ENCODE results near the gene OPCML. TPM values are rescaled to one million over a fixed set of nuclear protein-coding genes. Genes with fewer than 3 reads are reported as not detected.

Gene OPCML
- total RNA-seq, 1 experiment from 2014 or later = not detected

GRCh38 chr11:133176748-133177147, 355.6 kb downstream of the OPCML start:
- Histone ChIP-seq H3K4me2 (ENCODE audit: low read length) (no peak overlapping the region), H4K20me1 (ENCODE audit: low read length) (no peaks in the 10 kb centered on the region), H3K9me2 (replicated peaks; ENCODE audit: low read length) (no peaks in the 10 kb centered on the region), H3K4me1 (ENCODE audit: insufficient read depth, low read length) (no peaks in the 10 kb centered on the region), H3F3A (ENCODE audit: low read length, unreplicated experiment) (no peaks in the 10 kb centered on the region), H3K27me3 (ENCODE audit: low read length) (no peaks in the 10 kb centered on the region), H2AFZ (ENCODE audit: low read length) (no peak overlapping the region), H3K9me3 (ENCODE audit: low read length) (peaks cover 24% of the 10 kb centered on the region), H3K79me2 (ENCODE audit: low read length) (no peaks in the 10 kb centered on the region), H3K36me3 (ENCODE audit: low read depth, low read length) (no peaks in the 10 kb centered on the region), H3K9ac (ENCODE audit: low read length) (no peak overlapping the region), H3K4me3 (ENCODE audit: low read length) (no peak overlapping the region), H3K27ac (ENCODE audit: low read length) (no peak overlapping the region)
- no TSS peak for BruUV-seq (replicated peaks)
- intact Hi-C loops (cut with micrococcal nuclease) = no loop called here
- ATAC-seq (no peak), DNase-seq (no peak)
- no peak for TF ChIP-seq EZH2phosphoT487 (IDR thresholded peaks at IDR 0.05; ENCODE audit: borderline replicate concordance, low read length)
- no peak for TF ChIP-seq EZH2 (IDR thresholded peaks at IDR 0.05; ENCODE audit: low read length, unreplicated experiment)
- no peak for TF ChIP-seq CTCF (conservative IDR thresholded peaks at IDR 0.05; ENCODE audit: low read depth, low read length)
- ChIA-PET POLR2A (ENCODE audit: unreplicated experiment) (no interaction called here), CTCF (no interaction called here)

GRCh38 chr11:133175103-133175502, 357.2 kb downstream of the OPCML start:
- no peaks in the 10 kb centered on the region for H4K20me1 ChIP-seq (ENCODE audit: low read length)
- H3K9ac ChIP-seq (ENCODE audit: low read length) = no peak overlapping the region
- no peak overlapping the region for H3K4me2 ChIP-seq (ENCODE audit: low read length)
- no peaks in the 10 kb centered on the region for H3K9me2 ChIP-seq (replicated peaks; ENCODE audit: low read length)
- intact Hi-C loops (cut with micrococcal nuclease) = no loop called here
- H3K36me3 ChIP-seq (ENCODE audit: low read depth, low read length) = no peaks in the 10 kb centered on the region
- no TSS peak for BruUV-seq (replicated peaks)
- H3K27ac ChIP-seq (ENCODE audit: low read length) = no peak overlapping the region
- H3K4me1 ChIP-seq (ENCODE audit: insufficient read depth, low read length) = no peaks in the 10 kb centered on the region
- no peaks in the 10 kb centered on the region for H3K27me3 ChIP-seq (ENCODE audit: low read length)
- DNase-seq = no peak
- no peaks in the 10 kb centered on the region for H3F3A ChIP-seq (ENCODE audit: low read length, unreplicated experiment)
- H3K9me3 ChIP-seq (ENCODE audit: low read length) = peaks cover 21% of the 10 kb centered on the region
- H3K4me3 ChIP-seq (ENCODE audit: low read length) = no peak overlapping the region
- no peak for TF ChIP-seq CTCF (conservative IDR thresholded peaks at IDR 0.05; ENCODE audit: low read depth, low read length)
- TF ChIP-seq EZH2phosphoT487 (IDR thresholded peaks at IDR 0.05; ENCODE audit: borderline replicate concordance, low read length) = no peak
- TF ChIP-seq EZH2 (IDR thresholded peaks at IDR 0.05; ENCODE audit: low read length, unreplicated experiment) = no peak
- ChIA-PET CTCF (no interaction called here), POLR2A (ENCODE audit: unreplicated experiment) (no interaction called here)
- no peak for ATAC-seq
- no peak overlapping the region for H2AFZ ChIP-seq (ENCODE audit: low read length)
- no peaks in the 10 kb centered on the region for H3K79me2 ChIP-seq (ENCODE audit: low read length)

GRCh38 chr11:133173810-133174412, 358.4 kb downstream of the OPCML start:
- no TSS peak for BruUV-seq (replicated peaks)
- Histone ChIP-seq H3K4me2 (ENCODE audit: low read length) (no peak overlapping the region), H3F3A (ENCODE audit: low read length, unreplicated experiment) (no peaks in the 10 kb centered on the region), H3K9me2 (replicated peaks; ENCODE audit: low read length) (no peaks in the 10 kb centered on the region), H3K9me3 (ENCODE audit: low read length) (peaks cover 22% of the 10 kb centered on the region), H3K79me2 (ENCODE audit: low read length) (no peaks in the 10 kb centered on the region), H3K4me1 (ENCODE audit: insufficient read depth, low read length) (no peaks in the 10 kb centered on the region), H3K9ac (ENCODE audit: low read length) (no peak overlapping the region), H2AFZ (ENCODE audit: low read length) (no peak overlapping the region), H4K20me1 (ENCODE audit: low read length) (no peaks in the 10 kb centered on the region), H3K36me3 (ENCODE audit: low read depth, low read length) (no peaks in the 10 kb centered on the region), H3K27me3 (ENCODE audit: low read length) (no peaks in the 10 kb centered on the region), H3K27ac (ENCODE audit: low read length) (no peak overlapping the region), H3K4me3 (ENCODE audit: low read length) (no peak overlapping the region)
- TF ChIP-seq EZH2 (IDR thresholded peaks at IDR 0.05; ENCODE audit: low read length, unreplicated experiment) (no peak), EZH2phosphoT487 (IDR thresholded peaks at IDR 0.05; ENCODE audit: borderline replicate concordance, low read length) (no peak), CTCF (conservative IDR thresholded peaks at IDR 0.05; ENCODE audit: low read depth, low read length) (no peak)
- no peak for DNase-seq
- intact Hi-C loops (cut with micrococcal nuclease) = no loop called here
- CTCF ChIA-PET = no interaction called here
- no peak for ATAC-seq
- POLR2A ChIA-PET (ENCODE audit: unreplicated experiment) = no interaction called here

Data from PC-3 (cell line).